Spinal cord (tissue), 10 donors: Measurements from ENCODE around the gene SPECC1L. TPM values are rescaled to one million over a fixed set of nuclear protein-coding genes. Genes with fewer than 3 reads are reported as not detected.

Experiments used
- DNase-seq, 6 donors: peaks; one replicate each; pipeline versions ENCODE4 v3.0.0 to v3.0.0-alpha.2; 2013 to 2015; ENCODE audit warnings: low spot score in 6 of 6, low read depth in 4 of 6
- H3K27ac ChIP-seq: one replicate; pipeline ENCODE4 v1.5.1; 2013; ENCODE audit warnings: low read depth, low read length, control low read depth
- H3K27me3 ChIP-seq: one replicate; pipeline ENCODE4 v1.6.1; 2013; ENCODE audit warnings: low read length; ENCODE audit not compliant: control insufficient read depth, insufficient read depth
- H3K36me3 ChIP-seq: one replicate; pipeline ENCODE4 v1.6.1; 2013; ENCODE audit warnings: low read length; ENCODE audit not compliant: control insufficient read depth, insufficient read depth
- H3K4me1 ChIP-seq: one replicate; pipeline ENCODE4 v1.6.1; 2013; ENCODE audit warnings: low read length; ENCODE audit not compliant: control insufficient read depth, insufficient read depth
- H3K4me3 ChIP-seq: one replicate; pipeline ENCODE4 v1.5.1; 2013; ENCODE audit warnings: low read depth, low read length, control low read depth
- H3K9me3 ChIP-seq: one replicate; pipeline ENCODE4 v1.6.1; 2013; ENCODE audit warnings: low read length; ENCODE audit not compliant: control insufficient read depth, insufficient read depth
- WGBS: methylation state at CpG from one replicate; pipeline ENCODE4 v1.1.5; 2013; ENCODE audit warnings: missing lambda C conversion rate; ENCODE audit not compliant: insufficient coverage; 5-methylcytosine and 5-hydroxymethylcytosine counted together
- polyA plus RNA-seq, 2 donors: library from polyadenylated mRNA; unstranded; fragments of 120-200 nt; gene quantifications; one replicate each; pipeline ENCODE4 v1.2.1, GENCODE V29; 2013; ENCODE audit not compliant: insufficient read length in 2 of 2
- total RNA-seq, 2 donors: library from RNA; depleted of rRNA in 1 of 2; stranded (reverse); fragments of 120-200 nt in 1 of 2; fragments of >200 nt in 1 of 2; gene quantifications; one replicate each; pipeline versions ENCODE4 v1.2.3 to v1.2.4, GENCODE V29; 2013 to 2014
- donor health status: healthy.

SPECC1L gene
- total and polyA plus RNA-seq, 4 donors: 37.0 to 50.5 (median 38.6) TPM

GRCh38 chr22:24420072-24420976 is 149.7 kb downstream of the SPECC1L start:
- no peak overlapping the region for H3K4me3 ChIP-seq
- H3K4me1 ChIP-seq: peaks cover 42% of the 10 kb centered on the region
- peaks cover 22% of the 10 kb centered on the region for H3K27me3 ChIP-seq
- DNase-seq: no peak
- WGBS: 50% methylated on average over 18 of the region's 18 CpGs
- peak overlapping the region; percentile 43 for H3K27ac ChIP-seq
- peaks cover 47% of the 10 kb centered on the region for H3K36me3 ChIP-seq
- H3K9me3 ChIP-seq: no peaks in the 10 kb centered on the region

DNA sequence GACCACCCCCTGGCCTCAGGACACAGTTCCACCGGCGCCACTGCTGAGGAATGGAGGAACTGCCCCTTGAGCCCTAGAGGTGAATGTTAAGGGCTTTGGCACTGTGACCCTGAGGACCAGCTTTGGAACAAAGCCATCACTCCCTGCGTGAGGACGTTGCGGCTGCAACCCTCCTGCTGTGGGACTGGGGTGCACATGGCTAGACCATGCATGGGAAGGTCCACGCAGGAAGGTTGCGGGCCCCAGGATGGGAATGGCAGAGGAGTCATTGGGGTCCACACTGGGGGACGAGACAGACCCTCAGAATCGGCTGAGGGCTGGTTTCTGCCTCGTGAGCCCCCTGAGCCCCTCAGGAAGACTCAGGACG is 150.3 kb downstream of the SPECC1L start:
- Histone ChIP-seq H3K4me1 (peaks cover 40% of the 10 kb centered on the region), H3K27ac (no peak overlapping the region), H3K27me3 (peaks cover 25% of the 10 kb centered on the region), H3K4me3 (no peak overlapping the region), H3K9me3 (no peaks in the 10 kb centered on the region), H3K36me3 (peaks cover 40% of the 10 kb centered on the region)
- no peak for DNase-seq
- WGBS: 58% methylated on average over 11 of the region's 11 CpGs

- Histone ChIP-seq H3K36me3 (peaks cover 35% of the 10 kb centered on the region), H3K4me3 (no peak overlapping the region), H3K9me3 (no peaks in the 10 kb centered on the region), H3K27me3 (peaks cover 25% of the 10 kb centered on the region), H3K4me1 (peaks cover 38% of the 10 kb centered on the region), H3K27ac (no peak overlapping the region)
- WGBS: 41% methylated on average over 7 of the region's 9 CpGs
- no peak for DNase-seq
Measured at GRCh38 chr22:24421428-24421931, 150.8 kb downstream of the SPECC1L start.

DNA sequence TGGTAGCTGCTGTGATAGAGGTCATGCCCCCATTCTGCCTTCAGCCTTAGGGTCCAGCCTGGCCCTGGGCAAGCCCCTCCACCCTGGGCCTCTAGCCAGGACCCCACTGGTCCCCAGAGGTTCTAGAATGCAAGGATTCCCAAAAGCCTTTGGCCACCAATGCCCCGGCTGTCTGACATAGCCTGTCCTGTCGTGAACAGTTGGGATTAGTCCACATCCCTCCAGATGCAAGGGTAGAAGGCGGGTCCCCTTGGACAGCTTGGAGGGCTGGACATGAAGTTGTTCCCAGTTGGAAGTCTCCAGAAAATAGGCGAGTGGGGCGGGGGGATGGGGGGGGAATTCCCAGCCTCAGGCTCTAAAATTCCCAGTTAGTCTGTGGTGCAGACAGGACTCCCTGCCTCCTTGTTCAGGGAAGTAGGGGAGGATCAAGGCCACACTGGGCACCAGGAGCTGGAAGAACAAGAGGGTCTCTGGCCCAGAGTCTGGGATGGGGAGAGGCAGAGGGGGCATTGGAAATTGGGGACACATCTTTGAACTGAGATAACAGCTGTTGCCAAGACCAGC is 151.6 kb downstream of the SPECC1L start:
- no peak for DNase-seq
- Histone ChIP-seq H3K4me1 (peaks cover 41% of the 10 kb centered on the region), H3K27me3 (peaks cover 25% of the 10 kb centered on the region), H3K4me3 (no peak overlapping the region), H3K9me3 (no peaks in the 10 kb centered on the region), H3K36me3 (peaks cover 32% of the 10 kb centered on the region), H3K27ac (no peak overlapping the region)
- WGBS: 82% methylated on average over 5 of the region's 5 CpGs

DNA sequence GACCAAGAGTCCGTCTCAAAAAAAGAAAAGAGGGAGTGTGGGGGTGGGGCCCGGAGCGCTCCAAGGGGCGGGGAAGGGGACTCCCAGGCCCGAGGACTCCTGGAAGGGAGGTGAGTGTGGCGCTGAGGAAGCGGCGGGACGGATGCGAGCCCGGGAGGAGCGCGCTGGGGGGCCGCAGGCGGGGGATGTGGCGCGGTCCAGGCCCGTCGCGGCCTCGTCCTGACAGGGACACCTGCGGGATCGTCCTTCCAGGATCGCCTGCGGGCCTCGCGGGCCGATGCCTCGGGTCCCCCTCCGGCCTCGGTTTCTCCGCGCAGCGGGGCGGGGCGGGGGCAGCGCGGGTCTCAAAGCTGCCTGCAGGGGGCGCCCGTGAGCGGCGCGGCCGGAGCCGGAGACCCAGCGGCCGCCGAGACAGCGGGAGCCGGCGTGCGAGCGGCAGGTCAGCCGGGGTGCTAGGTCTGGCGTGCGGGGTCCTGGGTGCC is 152.9 kb downstream of the SPECC1L start:
- Histone ChIP-seq H3K4me1 (peaks cover 46% of the 10 kb centered on the region), H3K4me3 (no peak overlapping the region), H3K9me3 (no peaks in the 10 kb centered on the region), H3K27ac (no peak overlapping the region), H3K36me3 (peaks cover 27% of the 10 kb centered on the region), H3K27me3 (peaks cover 25% of the 10 kb centered on the region)
- WGBS: under 1% methylated on average over 56 of the region's 56 CpGs
- peak in 2 of 6 donors; percentile 41 to 63 for DNase-seq

GRCh38 chr22:24424001-24424900 is 153.6 kb downstream of the SPECC1L start:
- peak in 1 of 6 donors; percentile 16 for DNase-seq
- H3K4me3 ChIP-seq: peak overlapping the region; percentile 38
- H3K27ac ChIP-seq: peak overlapping the region; percentile 3
- peaks cover 51% of the 10 kb centered on the region for H3K4me1 ChIP-seq
- peaks cover 25% of the 10 kb centered on the region for H3K27me3 ChIP-seq
- H3K9me3 ChIP-seq: no peaks in the 10 kb centered on the region
- WGBS: 4% methylated on average over 105 of the region's 105 CpGs
- H3K36me3 ChIP-seq: peaks cover 20% of the 10 kb centered on the region

- Histone ChIP-seq H3K9me3 (no peaks in the 10 kb centered on the region), H3K4me1 (peaks cover 52% of the 10 kb centered on the region), H3K27ac (peak overlapping the region; percentile 3), H3K36me3 (peaks cover 16% of the 10 kb centered on the region), H3K4me3 (peak overlapping the region; percentile 38), H3K27me3 (peaks cover 25% of the 10 kb centered on the region)
- DNase-seq: no peak
- 81% methylated on average over 27 of the region's 32 CpGs for WGBS
Measured at GRCh38 chr22:24424901-24425775, 154.5 kb downstream of the SPECC1L start.

DNA sequence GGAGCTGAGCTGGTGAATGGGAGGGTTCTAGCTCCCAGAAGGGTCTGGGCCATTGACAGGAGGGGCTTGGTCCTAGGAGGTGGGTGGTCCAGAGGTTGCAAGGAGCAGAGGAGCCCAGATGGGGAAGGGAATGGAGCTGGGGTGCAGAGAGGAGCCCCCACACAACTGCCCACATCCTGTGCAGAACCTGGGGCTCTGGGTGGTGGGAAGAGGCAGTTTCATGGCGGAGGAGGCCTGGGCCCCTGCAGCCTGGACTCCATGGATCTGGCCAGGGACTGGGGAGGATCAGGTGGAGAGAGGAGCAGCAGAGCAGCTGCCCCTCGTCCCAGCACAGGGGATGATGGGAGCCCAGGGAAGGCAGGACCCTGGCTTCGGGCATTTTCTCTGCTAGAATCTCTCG is 155.8 kb downstream of the SPECC1L start:
- Histone ChIP-seq H3K4me3 (no peak overlapping the region), H3K36me3 (peaks cover 11% of the 10 kb centered on the region), H3K27me3 (peaks cover 25% of the 10 kb centered on the region), H3K9me3 (no peaks in the 10 kb centered on the region), H3K4me1 (peaks cover 52% of the 10 kb centered on the region), H3K27ac (no peak overlapping the region)
- WGBS: 80% methylated on average over 4 of the region's 4 CpGs
- DNase-seq: no peak
